Hepatocyte (in vitro differentiated cells): ENCODE measurements around the gene BHLHE23. TPM values are rescaled to one million over a fixed set of nuclear protein-coding genes. Genes with fewer than 3 reads are reported as not detected.

Experiments used
- DNase-seq: peaks from one replicate; pipeline ENCODE4 v3.0.0-alpha.2; 2016; ENCODE audit warnings: low spot score
- H2AFZ ChIP-seq: fragments of 200-600 bp; sonication (generic); 2 replicates; pipeline ENCODE4 v1.6.0; 2016; ENCODE audit warnings: antibody characterized with exemption, mild to moderate bottlenecking
- H3K27ac ChIP-seq: fragments of 200-600 bp; sonication (generic); 2 replicates; pipeline ENCODE4 v1.5.1; 2016; ENCODE audit warnings: mild to moderate bottlenecking
- H3K27me3 ChIP-seq: fragments of 200-600 bp; sonication (generic); 2 replicates; pipeline ENCODE4 v1.6.1; 2016
- H3K36me3 ChIP-seq: fragments of 200-600 bp; sonication (generic); replicated peaks from 2 replicates; pipeline ENCODE4 v1.5.1; 2016; ENCODE audit warnings: low read depth; ENCODE audit not compliant: insufficient read depth
- H3K4me1 ChIP-seq: fragments of 200-600 bp; sonication (generic); 2 replicates; pipeline ENCODE4 v1.5.1; 2016; ENCODE audit warnings: mild to moderate bottlenecking, moderate library complexity; ENCODE audit not compliant: insufficient read depth
- H3K4me2 ChIP-seq: fragments of 200-600 bp; sonication (generic); 2 replicates; pipeline ENCODE4 v1.6.0; 2016
- H3K4me3 ChIP-seq: fragments of 200-600 bp; sonication (generic); 2 replicates; pipeline ENCODE4 v1.5.1; 2016; ENCODE audit warnings: mild to moderate bottlenecking
- H3K79me2 ChIP-seq: fragments of 200-600 bp; sonication (generic); 2 replicates; pipeline ENCODE4 v1.6.0; 2017; ENCODE audit warnings: mild to moderate bottlenecking
- H3K9me2 ChIP-seq: fragments of 200-600 bp; sonication (generic); replicated peaks from 2 replicates; pipeline ENCODE4 v1.6.0; 2017; ENCODE audit warnings: mild to moderate bottlenecking; ENCODE audit not compliant: insufficient read depth
- H3K9me3 ChIP-seq: fragments of 200-600 bp; sonication (generic); 2 replicates; pipeline ENCODE4 v1.5.1; 2016; ENCODE audit warnings: low read depth, mild to moderate bottlenecking
- H4K20me1 ChIP-seq: fragments of 200-600 bp; sonication (generic); 2 replicates; pipeline ENCODE4 v1.6.0; 2016; ENCODE audit warnings: mild to moderate bottlenecking; ENCODE audit not compliant: insufficient read depth, poor library complexity, severe bottlenecking
- CTCF ChIP-seq: fragments of 200-600 bp; sonication (generic); IDR thresholded peaks from 2 replicates; pipeline ENCODE4 v1.5.1; 2016; ENCODE audit warnings: antibody characterized with exemption, mild to moderate bottlenecking; ENCODE audit not compliant: poor library complexity
- EZH2 ChIP-seq: fragments of 200-600 bp; sonication (generic); IDR thresholded peaks from 2 replicates; pipeline ENCODE4 v1.6.1; 2016; ENCODE audit warnings: antibody characterized with exemption, mild to moderate bottlenecking, borderline replicate concordance
- EZH2phosphoT487 ChIP-seq: fragments of 200-600 bp; sonication (generic); IDR thresholded peaks from one replicate; pipeline ENCODE4 v1.6.1; 2018; ENCODE audit warnings: antibody characterized with exemption, mild to moderate bottlenecking, low read depth, moderate library complexity; ENCODE audit not compliant: unreplicated experiment, severe bottlenecking
- WGBS: methylation state at CpG from one replicate; pipeline ENCODE4 v1.1.6; 2016; ENCODE audit warnings: low lambda C conversion rate; ENCODE audit errors: missing lambda C conversion rate; 5-methylcytosine and 5-hydroxymethylcytosine counted together
- polyA plus RNA-seq: library from polyadenylated mRNA; unstranded; fragments of >200 nt; fragmentation: Nextera tagmentation; extraction: Ambion mirVana; gene quantifications from 2 replicates; pipeline ENCODE4 v1.2.1, GENCODE V29; 2016
- total RNA-seq: library from RNA; depleted of rRNA; stranded (reverse); fragments of >200 nt; gene quantifications from 2 replicates; pipeline ENCODE4 v1.2.3, GENCODE V29; 2014

The BHLHE23 gene
- total and polyA plus RNA-seq, 2 experiments from 2014 or later = not detected

GRCh38 chr20:63027922-63028389, 21.2 kb upstream of the BHLHE23 start:
- H3K9me3 ChIP-seq = no peaks in the 10 kb centered on the region
- no peaks in the 10 kb centered on the region for H3K4me1 ChIP-seq
- no peak overlapping the region for H3K4me3 ChIP-seq
- H3K27ac ChIP-seq = no peak overlapping the region
- H2AFZ ChIP-seq = no peak overlapping the region
- H3K27me3 ChIP-seq = peaks cover 43% of the 10 kb centered on the region
- H3K9me2 ChIP-seq = no peaks in the 10 kb centered on the region
- no peak overlapping the region for H3K4me2 ChIP-seq
- no peaks in the 10 kb centered on the region for H3K79me2 ChIP-seq
- no peak for TF ChIP-seq EZH2
- TF ChIP-seq CTCF = no peak
- no peak for TF ChIP-seq EZH2phosphoT487
- H4K20me1 ChIP-seq = no peaks in the 10 kb centered on the region
- no peak for DNase-seq
- WGBS = 15% methylated on average over 7 of the region's 23 CpGs
- no peaks in the 10 kb centered on the region for H3K36me3 ChIP-seq

GRCh38 chr20:63027221-63027921, 20.6 kb upstream of the BHLHE23 start:
- H3K36me3 ChIP-seq = no peaks in the 10 kb centered on the region
- no peak for DNase-seq
- H3K4me3 ChIP-seq = no peak overlapping the region
- no peaks in the 10 kb centered on the region for H4K20me1 ChIP-seq
- no peak overlapping the region for H2AFZ ChIP-seq
- no peaks in the 10 kb centered on the region for H3K4me1 ChIP-seq
- H3K79me2 ChIP-seq = no peaks in the 10 kb centered on the region
- no peaks in the 10 kb centered on the region for H3K9me2 ChIP-seq
- H3K9me3 ChIP-seq = no peaks in the 10 kb centered on the region
- TF ChIP-seq CTCF (no peak), EZH2 (no peak), EZH2phosphoT487 (no peak)
- H3K4me2 ChIP-seq = no peak overlapping the region
- peaks cover 38% of the 10 kb centered on the region for H3K27me3 ChIP-seq
- WGBS = 72% methylated on average over 27 of the region's 27 CpGs
- no peak overlapping the region for H3K27ac ChIP-seq

- Histone ChIP-seq H3K27me3 (peaks cover 31% of the 10 kb centered on the region), H3K9me2 (no peaks in the 10 kb centered on the region), H3K9me3 (no peaks in the 10 kb centered on the region), H3K27ac (no peak overlapping the region), H2AFZ (no peak overlapping the region), H3K4me3 (no peak overlapping the region), H3K79me2 (no peaks in the 10 kb centered on the region), H3K4me2 (no peak overlapping the region), H3K4me1 (no peaks in the 10 kb centered on the region), H3K36me3 (no peaks in the 10 kb centered on the region), H4K20me1 (no peaks in the 10 kb centered on the region)
- WGBS = 78% methylated on average over 13 of the region's 13 CpGs
- DNase-seq = no peak
- TF ChIP-seq EZH2phosphoT487 (no peak), CTCF (no peak), EZH2 (no peak)
Measured at GRCh38 chr20:63026582-63027165, 19.9 kb upstream of the BHLHE23 start.
